Measurements from ENCODE around the gene CCDC149. TPM values are rescaled to one million over a fixed set of nuclear protein-coding genes. Genes with fewer than 3 reads are reported as not detected.

CCDC149 gene
- total and polyA plus RNA-seq, 2 of the 4 experiments (the other 2 are of a cell fraction), result 6.7 to 7.0 TPM

- Histone ChIP-seq H3K79me1 (ENCODE audit: low read depth in 1 of 2, low read length in 2 of 2) (peaks cover 0 to 5% of the 10 kb centered on the region in 2 experiments; a peak in 1 of 4 replicates), H3K18ac (ENCODE audit: low read depth, low read length) (no peak overlapping the region), H4K8ac (ENCODE audit: low read depth in 2 of 2, low read length in 2 of 2) (no peak overlapping the region), H2AFZ (replicated peaks; ENCODE audit: low read length, poor library complexity) (no peak overlapping the region), H3K4me2 (ENCODE audit: low read depth, low read length) (no peak overlapping the region), H3K9me1 (ENCODE audit: insufficient read depth, low read length) (peaks cover 8% of the 10 kb centered on the region), H2BK120ac (ENCODE audit: low read depth, low read length) (no peak overlapping the region), H3K14ac (replicated peaks; ENCODE audit: low read depth, low read length) (no peak overlapping the region), H3K36me3 (ENCODE audit: control insufficient read depth, insufficient read depth, low read length) (peaks cover 3% of the 10 kb centered on the region; the same call in 1 of the 2 replicates), H4K5ac (ENCODE audit: low read depth, low read length) (no peak overlapping the region), H3K4ac (ENCODE audit: low read depth, low read length) (no peak overlapping the region), H4K91ac (ENCODE audit: insufficient read depth, low read depth, low read length) (no peak overlapping the region), H2BK5ac (ENCODE audit: low read depth, low read length, poor library complexity, severe bottlenecking) (no peak overlapping the region), H3K27ac (ENCODE audit: insufficient read depth, low read length) (no peak overlapping the region), H3K9ac (ENCODE audit: low read depth, low read length) (no peak overlapping the region), H4K20me1 (ENCODE audit: insufficient read depth, low read length) (0 out of 2 replicates have a peak, but pooled peaks cover 3% of the 10 kb centered on the region), H3K27me3 (ENCODE audit: control insufficient read depth, insufficient read depth, low read length) (no peaks in the 10 kb centered on the region), H3K23ac (ENCODE audit: low read depth, low read length) (no peak overlapping the region), H3K9me3 (ENCODE audit: control insufficient read depth, insufficient read depth, low read length) (peaks cover 5% of the 10 kb centered on the region), H3K4me1 (ENCODE audit: control insufficient read depth, insufficient read depth, low read length) (peaks cover 10% of the 10 kb centered on the region), H2AK9ac (replicated peaks; ENCODE audit: low read depth, low read length, poor library complexity) (no peak overlapping the region), H2BK20ac (ENCODE audit: low read depth, low read length) (no peak overlapping the region; the same call in 1 of the 2 replicates), H3K4me3 (ENCODE audit: insufficient read depth, low read depth, low read length) (no peak overlapping the region), H2AK5ac (ENCODE audit: low read depth, low read length) (no peak overlapping the region), H2BK15ac (ENCODE audit: low read depth, low read length) (no peak overlapping the region), H3K56ac (ENCODE audit: extremely low read depth, insufficient read depth, low read length) (no peak overlapping the region)
- no TSS peak for BruUV-seq (replicated peaks)
- ATAC-seq (ENCODE audit: low read depth) (no peak), DNase-seq (no peak)
- TF ChIP-seq MXI1 (IDR thresholded peaks at IDR 0.05; ENCODE audit: borderline replicate concordance, low read depth, low read length) (no peak), MAFK (IDR thresholded peaks at IDR 0.05; ENCODE audit: low read depth, low read length) (no peak)
- intact Hi-C loops (cut with micrococcal nuclease), result no loop called here
- dilution Hi-C loops (cut with HindIII; ENCODE audit: low sequenced_read_pairs, unreplicated experiment), result no loop called here
- in situ Hi-C loops (cut with MboI; ENCODE audit: low sequenced_read_pairs), result no loop called here
- CTCF ChIA-PET, result no interaction called here
- POLR2A ChIA-PET (ENCODE audit: unreplicated experiment), result no interaction called here
- 88% methylated on average over 8 of the region's 14 CpGs; no CpG with 5 or more reads in 1 of the 2 experiments for WGBS, 2 experiments (ENCODE audit: extremely low coverage in 2 of 2, insufficient read length in 1 of 2)
These were observed 104.6 kb downstream of the CCDC149 start for GRCh38 chr4:24808261-24808660.

Data from IMR-90 (cell line).